ENCODE data around the gene DAZL. TPM values are rescaled to one million over a fixed set of nuclear protein-coding genes. Genes with fewer than 3 reads are reported as not detected.
"Not testable (repeated sequence)": the region's sequence is repeated elsewhere in the genome, so short reads cannot be mapped to it uniquely, and the experiment has no call there.

The DAZL gene
- total and polyA plus RNA-seq, 10 of the 15 experiments (the other 5 are each of a cell fraction or from before 2014, with no cell fraction given) = 0.04 to 0.48 (median 0.13) TPM; not detected in 1

DNA sequence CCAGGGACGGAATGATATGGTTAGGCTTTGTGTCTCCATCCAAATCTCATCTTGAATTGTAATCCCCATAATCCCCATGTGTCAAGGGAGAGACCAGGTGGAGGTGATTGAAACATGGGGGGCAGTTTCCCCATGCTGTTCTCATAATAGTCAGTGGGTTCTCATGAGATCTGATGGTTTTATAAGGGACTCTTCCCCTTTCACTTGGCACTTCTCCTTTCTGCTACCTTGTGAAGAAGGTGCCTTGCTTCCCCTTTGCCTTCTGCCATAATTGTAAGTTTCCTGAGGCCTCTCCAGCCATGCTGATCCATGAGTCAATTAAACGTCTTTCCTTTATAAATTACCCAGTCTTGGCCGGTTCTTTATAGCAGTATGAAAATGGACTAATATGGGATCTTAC, 11.9 kb upstream of the DAZL start:
- H3K27me3 ChIP-seq (replicated peaks in 1 of 2; ENCODE audit: control insufficient read depth in 2 of 2, insufficient read depth in 2 of 2, low read length in 1 of 2); H3K79me2 ChIP-seq (ENCODE audit: control insufficient read depth, insufficient read depth, low read length); H3K36me3 ChIP-seq (ENCODE audit: control insufficient read depth in 2 of 2, insufficient read depth in 2 of 2, low read length in 1 of 2); H3K4me3 ChIP-seq; H4K20me1 ChIP-seq (ENCODE audit: control insufficient read depth, insufficient read depth); H3K9me3 ChIP-seq (replicated peaks; ENCODE audit: control insufficient read depth, insufficient read depth, low read length); intact Hi-C loops (cut with micrococcal nuclease; ENCODE audit: unreplicated experiment); H3K9ac ChIP-seq (ENCODE audit: control insufficient read depth, insufficient read depth, low read length); H3K4me2 ChIP-seq (ENCODE audit: control insufficient read depth, insufficient read depth); H2AFZ ChIP-seq (ENCODE audit: control insufficient read depth, low read depth, low read length); ATAC-seq; CTCF ChIA-PET; FAIRE-seq; BruUV-seq (replicated peaks); H3K4me1 ChIP-seq (ENCODE audit: control insufficient read depth, insufficient read depth, low read length); SMC1A ChIA-PET (ENCODE audit: uncharacterized antibody, unreplicated experiment); DNase-seq (ENCODE audit: low read depth, low spot score); H3K27ac ChIP-seq (ENCODE audit: control insufficient read depth, insufficient read depth); RAD21 ChIA-PET (ENCODE audit: unreplicated experiment); POLR2A ChIA-PET: not testable (repeated sequence)
- peak; percentile 29; the same call in 1 of the 2 replicates for TF ChIP-seq SPI1 (IDR thresholded peaks at IDR 0.05; ENCODE audit: borderline replicate concordance, insufficient read depth, low read depth, low read length)
- 9% methylated on average over 3 of the region's 3 CpGs for WGBS (ENCODE audit: insufficient coverage, insufficient replicate concordance, low lambda C conversion rate, missing lambda C conversion rate)
- in situ Hi-C loops (cut with MboI) = loop anchor here (25.0 kb wide), 1 partner anchor 1220 kb away; no protein-coding TSS in a partner anchor

DNA sequence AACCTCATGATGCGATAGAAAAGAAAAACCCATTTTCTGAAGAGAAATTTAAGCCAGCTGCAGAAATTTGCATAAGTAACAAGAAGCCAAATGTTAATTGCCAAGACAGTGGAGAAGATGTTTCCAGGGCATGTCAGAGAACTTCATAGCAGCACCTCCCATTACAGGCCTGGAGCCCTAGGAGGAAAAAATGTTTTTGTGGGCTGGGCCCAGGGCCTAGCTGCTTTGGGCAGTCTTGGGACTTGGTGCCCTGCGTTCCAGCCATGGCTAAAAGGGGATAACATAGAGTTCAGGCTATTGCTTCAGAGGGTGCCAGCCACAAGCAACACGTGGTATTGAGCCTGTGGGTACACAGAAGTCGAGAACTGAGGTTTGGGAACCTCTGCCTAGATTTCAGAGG, 10.9 kb upstream of the DAZL start:
- Histone ChIP-seq H3K9ac (ENCODE audit: control insufficient read depth, insufficient read depth, low read length) (no peak overlapping the region), H3K4me1 (ENCODE audit: control insufficient read depth, insufficient read depth, low read length) (no peaks in the 10 kb centered on the region), H4K20me1 (ENCODE audit: control insufficient read depth, insufficient read depth) (no peaks in the 10 kb centered on the region), H3K4me3 (no peak overlapping the region), H3K27me3 (replicated peaks in 1 of 2; ENCODE audit: control insufficient read depth in 2 of 2, insufficient read depth in 2 of 2, low read length in 1 of 2) (no peaks in the 10 kb centered on the region), H3K4me2 (ENCODE audit: control insufficient read depth, insufficient read depth) (no peak overlapping the region), H3K27ac (ENCODE audit: control insufficient read depth, insufficient read depth) (no peak overlapping the region), H2AFZ (ENCODE audit: control insufficient read depth, low read depth, low read length) (no peak overlapping the region), H3K79me2 (ENCODE audit: control insufficient read depth, insufficient read depth, low read length) (no peaks in the 10 kb centered on the region), H3K36me3 (ENCODE audit: control insufficient read depth in 2 of 2, insufficient read depth in 2 of 2, low read length in 1 of 2) (no peaks in the 10 kb centered on the region), H3K9me3 (replicated peaks; ENCODE audit: control insufficient read depth, insufficient read depth, low read length) (peaks cover 3% of the 10 kb centered on the region; the same call in 1 of the 3 replicates)
- TF ChIP-seq JUND (IDR thresholded peaks at IDR 0.05; ENCODE audit: low read depth, low read length) (no peak), BCL11A (IDR thresholded peaks at IDR 0.05; ENCODE audit: low read depth, low read length) (no peak), RAD51 (IDR thresholded peaks at IDR 0.05) (no peak), BMI1 (IDR thresholded peaks at IDR 0.05; ENCODE audit: borderline replicate concordance) (no peak), SPI1 (IDR thresholded peaks at IDR 0.05; ENCODE audit: borderline replicate concordance, insufficient read depth, low read depth, low read length) (no peak), SREBF1 (IDR thresholded peaks at IDR 0.05; ENCODE audit: low read length) (no peak), CREB1 (IDR thresholded peaks at IDR 0.05; ENCODE audit: low read depth) (no peak), PAX8 (IDR thresholded peaks at IDR 0.05) (no peak)
- TF ChIP-seq, protein P1, sequence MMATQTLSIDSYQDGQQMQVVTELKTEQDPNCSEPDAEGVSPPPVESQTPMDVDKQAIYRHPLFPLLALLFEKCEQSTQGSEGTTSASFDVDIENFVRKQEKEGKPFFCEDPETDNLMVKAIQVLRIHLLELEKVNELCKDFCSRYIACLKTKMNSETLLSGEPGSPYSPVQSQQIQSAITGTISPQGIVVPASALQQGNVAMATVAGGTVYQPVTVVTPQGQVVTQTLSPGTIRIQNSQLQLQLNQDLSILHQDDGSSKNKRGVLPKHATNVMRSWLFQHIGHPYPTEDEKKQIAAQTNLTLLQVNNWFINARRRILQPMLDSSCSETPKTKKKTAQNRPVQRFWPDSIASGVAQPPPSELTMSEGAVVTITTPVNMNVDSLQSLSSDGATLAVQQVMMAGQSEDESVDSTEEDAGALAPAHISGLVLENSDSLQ (IDR thresholded peaks at IDR 0.05) = no peak
- ATAC-seq = no peak
- ChIA-PET POLR2A (no interaction called here), SMC1A (ENCODE audit: uncharacterized antibody, unreplicated experiment) (no interaction called here), CTCF (no interaction called here), RAD21 (ENCODE audit: unreplicated experiment) (no interaction called here)
- FAIRE-seq = no peak
- in situ Hi-C loops (cut with MboI) (loop anchor here (25.0 kb wide), 1 partner anchor 1221 kb away; no protein-coding TSS in a partner anchor), intact Hi-C loops (cut with micrococcal nuclease; ENCODE audit: unreplicated experiment) (no loop called here)
- 17% methylated on average over 4 of the region's 4 CpGs for WGBS (ENCODE audit: insufficient coverage, insufficient replicate concordance, low lambda C conversion rate, missing lambda C conversion rate)
- BruUV-seq (replicated peaks) = no TSS peak
- no peak for DNase-seq (ENCODE audit: low read depth, low spot score)
